CD4-positive, alpha-beta T cell treated with Interleukin-4 for 4 hours (primary cell): ENCODE measurements around the gene MYRIP.
"Not testable (repeated sequence)": the region's sequence is repeated elsewhere in the genome, so short reads cannot be mapped to it uniquely, and the experiment has no call there.

ENCODE experiments used
- DNase-seq: peaks from one replicate; pipeline ENCODE4 v3.0.0-alpha.2; 2020

MYRIP gene

GRCh38 chr3:39809181-39809994 is at the start of gene MYRIP:
MYRIP (plus strand) TSS chr3:39809609; CDS start chr3:39900817, 91,208 bp downstream.
- no peak for DNase-seq

DNA sequence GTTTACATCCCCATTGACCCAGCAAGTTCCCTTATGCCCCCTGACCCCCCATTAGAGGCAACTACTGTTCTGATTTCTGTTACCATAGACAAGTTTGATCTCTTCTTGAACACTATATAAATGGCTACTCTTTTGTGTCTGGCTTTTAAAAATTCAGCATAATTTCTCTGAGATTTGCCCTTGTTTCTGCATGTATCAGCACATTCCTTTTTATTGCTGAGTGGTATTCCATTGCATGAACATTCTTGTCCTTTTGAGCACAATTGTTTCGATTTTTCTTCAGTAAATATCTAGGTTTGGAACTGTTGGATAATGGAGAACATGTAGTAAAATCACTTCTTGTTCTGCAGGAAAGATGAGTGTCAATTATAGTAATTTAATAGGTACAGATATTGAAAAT is 49.1 kb upstream of the MYRIP start:
- DNase-seq, result no peak

DNA sequence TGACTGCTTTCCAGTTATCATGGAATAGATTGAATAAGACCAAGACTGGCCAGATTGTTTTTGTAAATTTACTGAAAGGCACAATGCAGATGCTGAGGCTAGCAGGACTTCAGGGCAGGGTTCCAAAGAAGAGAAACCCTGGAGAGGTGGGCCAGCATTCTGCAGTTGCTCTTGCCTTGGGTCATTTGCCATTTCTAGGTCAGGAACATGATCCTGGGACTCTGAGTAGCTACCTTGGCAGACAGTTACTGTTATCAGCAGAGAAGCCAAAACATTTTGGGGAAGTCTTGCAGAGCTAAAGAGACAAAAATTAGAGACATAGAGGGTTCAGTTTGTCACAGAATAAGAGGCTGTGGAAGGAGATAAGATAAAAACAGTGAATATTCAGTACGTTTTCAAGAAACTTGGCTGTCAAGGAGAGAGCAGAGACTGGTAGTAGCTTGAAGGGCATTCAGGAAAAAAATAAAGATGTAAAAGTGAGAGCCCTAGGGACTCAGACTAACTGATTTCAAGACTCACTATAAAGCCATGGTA is 46.8 kb upstream of the MYRIP start:
- DNase-seq, result no peak

DNA sequence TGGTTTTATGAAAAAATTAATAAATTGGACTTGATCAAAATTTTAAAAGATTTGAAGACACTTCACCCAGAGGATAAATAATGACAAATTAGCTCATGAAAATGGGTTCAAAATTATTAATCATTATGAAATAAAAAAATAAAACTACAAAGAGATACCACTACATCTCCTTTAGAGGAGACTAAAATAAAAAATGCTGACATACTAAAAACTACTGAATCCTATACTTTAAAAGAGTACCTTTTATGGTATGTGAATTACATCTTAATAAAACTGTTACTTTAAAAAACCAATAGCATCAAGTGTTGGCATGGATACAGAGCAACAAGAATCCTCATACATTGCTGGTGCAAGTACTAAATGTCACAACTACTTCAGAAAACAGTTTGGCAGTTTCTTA is 46.0 kb upstream of the MYRIP start:
- DNase-seq, result no peak

GRCh38 chr3:39765575-39765974 is 43.8 kb upstream of the MYRIP start:
- DNase-seq, result no peak

- DNase-seq, result no peak
Observed at GRCh38 chr3:39766433-39766832, 43.0 kb upstream of the MYRIP start.

DNA sequence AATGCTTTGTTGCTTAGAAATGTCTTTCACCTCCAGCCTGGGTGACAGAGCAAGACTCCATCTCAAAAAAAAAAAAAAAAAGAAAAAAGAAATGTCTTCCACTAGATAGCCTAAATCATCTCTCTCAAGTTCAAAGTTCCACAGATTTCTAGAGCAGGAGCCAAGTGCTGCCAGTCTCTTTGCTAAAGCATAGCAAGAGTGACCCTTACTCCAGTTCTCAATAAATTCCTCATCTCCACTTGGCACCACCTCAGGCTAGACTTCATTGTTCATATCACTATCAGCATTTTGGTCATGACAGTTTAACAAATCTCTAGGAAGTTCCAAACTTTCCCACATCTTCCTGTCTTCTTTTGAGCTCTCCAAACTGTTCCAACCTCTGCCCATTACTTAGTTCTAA is 42.5 kb upstream of the MYRIP start:
- DNase-seq, result not testable (repeated sequence)

GRCh38 chr3:39778168-39778567 is 31.2 kb upstream of the MYRIP start:
- not testable (repeated sequence) for DNase-seq

DNA sequence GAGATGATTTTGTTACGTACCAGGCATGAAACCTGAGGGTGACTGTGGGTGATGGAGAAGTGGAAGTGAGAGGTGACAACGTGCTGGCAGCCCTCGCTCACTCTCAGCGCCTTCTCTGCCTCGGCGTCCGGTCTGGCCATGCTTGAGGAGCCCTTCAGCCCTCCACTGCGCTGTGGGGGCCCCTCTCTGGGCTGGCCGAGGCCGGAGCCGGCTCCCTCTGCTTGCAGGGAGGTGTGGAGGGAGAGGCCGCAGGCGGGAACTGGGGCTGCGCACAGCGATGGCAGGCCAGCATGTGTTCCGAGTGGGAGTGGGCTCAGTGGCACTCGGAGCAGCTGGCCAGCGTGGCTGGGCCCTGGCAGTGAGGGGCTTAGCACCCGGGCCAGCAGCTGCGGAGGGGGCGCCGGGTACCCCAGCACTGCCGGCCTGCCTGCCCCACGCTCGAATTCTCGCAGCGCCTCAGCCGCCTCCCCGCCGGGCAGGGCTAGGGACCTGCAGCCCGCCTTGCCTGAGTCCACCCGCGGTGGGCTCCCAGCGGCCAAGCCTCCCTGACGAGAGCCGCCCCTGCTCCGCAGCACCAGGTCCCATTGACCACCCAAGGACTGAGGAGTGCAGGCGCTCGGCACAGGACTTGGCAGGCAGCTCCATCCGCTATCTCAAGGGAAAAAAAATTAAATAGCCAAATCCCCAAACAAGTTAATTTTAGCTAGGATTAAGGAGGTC is 29.7 kb upstream of the MYRIP start:
- no peak for DNase-seq

GRCh38 chr3:39780352-39780751 is 29.1 kb upstream of the MYRIP start:
- DNase-seq, result no peak

GRCh38 chr3:39781025-39781424 is 28.4 kb upstream of the MYRIP start:
- DNase-seq, result no peak

DNA sequence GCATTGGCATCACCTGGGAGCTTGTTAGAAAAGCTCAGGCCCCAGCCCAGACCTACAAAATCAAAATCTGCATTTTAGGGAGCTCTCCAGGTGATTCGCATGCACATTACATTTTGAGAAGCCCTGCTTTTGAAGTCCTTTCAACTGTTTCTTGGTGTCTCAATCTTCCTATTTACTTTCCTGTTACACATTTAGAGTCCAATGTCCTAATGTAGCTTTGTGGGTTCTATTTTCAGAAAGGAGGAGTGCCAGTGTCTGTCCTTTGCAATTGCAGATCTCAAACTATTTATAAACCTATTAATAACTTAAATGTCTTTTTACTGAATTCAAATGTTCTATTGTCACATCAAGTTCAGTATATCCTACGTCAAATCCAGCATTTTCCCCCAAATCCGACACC is 27.8 kb upstream of the MYRIP start:
- DNase-seq, result no peak

GRCh38 chr3:39783680-39784079 is 25.7 kb upstream of the MYRIP start:
- no peak for DNase-seq

DNA sequence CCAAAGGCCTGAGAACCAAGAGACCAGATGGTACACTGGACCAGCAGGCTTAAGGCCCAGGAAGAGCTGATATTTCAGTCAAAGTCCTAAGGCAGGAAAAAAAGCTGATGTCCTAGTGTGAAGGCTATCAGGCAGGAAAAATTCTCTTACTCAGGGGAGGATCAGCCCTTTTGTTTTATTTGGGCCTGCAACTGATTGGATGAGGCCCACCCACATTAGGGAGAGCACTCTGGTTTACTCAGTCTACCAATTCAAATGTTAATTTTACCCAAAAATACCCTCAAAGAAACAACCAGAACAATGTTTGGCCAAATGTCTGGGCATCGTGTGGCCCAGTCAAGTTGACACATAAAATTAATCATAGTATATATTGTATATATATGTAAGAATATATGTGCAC is 24.5 kb upstream of the MYRIP start:
- no peak for DNase-seq

DNA sequence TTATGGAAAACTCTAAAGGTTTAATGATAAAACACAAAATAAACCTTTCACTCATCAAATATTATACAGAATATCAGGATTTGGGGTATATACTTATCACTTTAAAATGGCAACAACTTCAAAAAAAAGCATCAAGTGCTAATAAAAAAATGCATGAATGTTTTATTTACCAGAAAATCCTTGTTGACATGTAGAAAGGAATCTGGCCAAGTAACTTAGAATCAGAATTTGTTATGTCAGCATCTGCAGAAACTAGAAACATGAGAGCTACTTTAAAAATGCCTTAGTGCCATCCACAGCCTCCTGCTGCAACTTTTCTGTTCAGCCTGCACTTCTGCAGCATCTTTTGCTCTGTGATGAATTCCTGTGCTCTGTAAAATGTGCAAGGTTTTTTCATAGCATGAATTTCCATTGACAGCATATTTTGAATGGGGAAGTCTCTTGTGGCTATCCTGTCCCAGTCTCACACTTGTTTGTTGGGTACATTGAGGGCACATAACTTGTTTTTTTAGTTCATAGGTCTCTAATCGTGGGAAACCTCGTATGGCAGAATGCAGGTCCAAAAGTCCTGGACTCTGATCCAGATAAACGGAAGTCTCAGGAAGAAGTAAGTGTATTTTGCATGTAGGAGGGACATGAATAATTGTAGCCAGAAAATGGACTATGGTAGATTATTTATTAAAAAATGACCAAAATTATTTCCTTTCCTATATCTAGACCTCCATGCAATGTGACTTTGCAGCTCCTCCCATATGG is 21.1 kb upstream of the MYRIP start:
- no peak for DNase-seq

DNA sequence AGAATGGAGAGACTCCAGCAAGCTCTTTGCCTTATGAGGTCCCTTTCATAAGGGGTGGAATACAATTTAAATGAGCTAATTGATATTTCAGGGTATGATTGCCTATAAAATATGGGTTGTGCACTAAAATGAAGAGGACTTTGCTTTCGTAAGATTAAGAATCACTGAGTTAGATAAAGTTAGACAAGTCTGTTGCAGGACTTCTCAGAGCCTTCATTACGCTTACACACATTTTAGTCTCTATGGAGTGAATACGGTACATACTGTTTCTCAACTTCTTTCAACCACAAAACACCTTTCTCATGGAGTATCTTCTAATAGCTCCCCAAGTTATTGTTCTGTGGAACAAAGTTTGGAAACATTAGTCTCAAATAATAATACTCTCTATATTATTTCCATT is 17.8 kb upstream of the MYRIP start:
- DNase-seq, result no peak

- no peak for DNase-seq
Observed at GRCh38 chr3:39794880-39795279, 14.5 kb upstream of the MYRIP start.

- no peak for DNase-seq
Observed at GRCh38 chr3:39801216-39801615, 8.2 kb upstream of the MYRIP start.

GRCh38 chr3:39802486-39802885 is 6.9 kb upstream of the MYRIP start:
- DNase-seq, result not testable (repeated sequence)

DNA sequence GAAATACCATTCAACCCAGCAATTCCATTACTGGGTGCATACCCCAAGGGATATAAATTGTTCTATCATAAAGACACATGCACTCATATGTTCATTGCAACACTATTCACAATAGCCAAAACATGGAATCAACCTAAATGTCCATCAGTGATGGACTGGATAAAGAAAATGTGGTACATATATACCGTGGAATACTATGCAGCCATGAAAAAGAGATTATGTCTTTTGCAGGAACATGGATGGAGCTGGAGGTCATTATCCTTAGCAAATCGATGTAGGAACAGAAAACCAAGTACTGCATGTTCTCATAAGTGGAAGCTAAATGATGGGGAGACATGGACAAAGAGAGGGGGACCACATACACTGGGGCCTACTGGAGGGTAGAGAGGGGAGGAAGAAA is 5.5 kb upstream of the MYRIP start:
- no peak for DNase-seq

- no peak for DNase-seq
Observed at GRCh38 chr3:39804951-39805350, 4.5 kb upstream of the MYRIP start.

GRCh38 chr3:39805650-39806049 is 3.8 kb upstream of the MYRIP start:
- DNase-seq, result no peak

GRCh38 chr3:39806820-39807219 is 2.6 kb upstream of the MYRIP start:
- no peak for DNase-seq
